Peyer's patch (tissue), 4 donors: Measurements from ENCODE around the gene NFASC. TPM values are rescaled to one million over a fixed set of nuclear protein-coding genes. Genes with fewer than 3 reads are reported as not detected.

Experiments
- DNase-seq, 3 donors: peaks; one replicate each; pipeline ENCODE4 v3.0.0-alpha.2; 2017 to 2019
- H3K27ac ChIP-seq, 4 donors: fragments of 200-600 bp; sonication (generic); one replicate each; pipeline ENCODE4 v1.5.1; 2016 to 2019
- H3K27me3 ChIP-seq, 2 donors: fragments of 200-600 bp; sonication (generic); one replicate each; pipeline ENCODE4 v1.5.1; 2019
- H3K36me3 ChIP-seq, 3 donors: fragments of 200-600 bp; sonication (generic); one replicate each; pipeline ENCODE4 v1.5.1; 2016 to 2019
- H3K4me1 ChIP-seq, 4 donors: fragments of 200-600 bp; sonication (generic); one replicate each; pipeline ENCODE4 v1.5.1; 2016 to 2019
- H3K4me3 ChIP-seq, 4 donors: fragments of 200-600 bp; sonication (generic); 1 replicate in 3 of 4; 2 replicates in 1 of 4; pipeline ENCODE4 v1.5.1; 2016 to 2019; ENCODE audit warnings: mild to moderate bottlenecking in 1 of 4
- H3K9me3 ChIP-seq, 4 donors: fragments of 200-600 bp; sonication (generic); one replicate each; pipeline ENCODE4 v1.5.1; 2016 to 2019; ENCODE audit warnings: mild to moderate bottlenecking in 1 of 4
- POLR2A ChIP-seq, 2 donors: fragments of 450-650 bp; IDR thresholded peaks; one replicate each; pipeline ENCODE4 v1.5.1; 2017; ENCODE audit warnings: antibody characterized with exemption in 2 of 2, mild to moderate bottlenecking in 2 of 2, moderate library complexity in 2 of 2
- total RNA-seq, 4 donors: library from RNA; depleted of rRNA; stranded (reverse); fragments of >200 nt; gene quantifications; one replicate each; pipeline ENCODE4 v1.1.0, GENCODE V29; 2016
- TF ChIP-seq, protein P1 (sequence below), 6 experiments: fragments of 450-650 bp in 4 of 6; fragments of 200-600 bp in 2 of 6; sonication (generic) in 1 of 6; IDR thresholded peaks; one replicate each; pipeline ENCODE4 v1.5.1; 2017 to 2019; ENCODE audit warnings: antibody characterized with exemption in 6 of 6, mild to moderate bottlenecking in 3 of 6, moderate library complexity in 1 of 6

Gene NFASC
- total RNA-seq, 4 donors from 2014 or later: 3.2 to 90.0 (median 13.2) TPM

DNA sequence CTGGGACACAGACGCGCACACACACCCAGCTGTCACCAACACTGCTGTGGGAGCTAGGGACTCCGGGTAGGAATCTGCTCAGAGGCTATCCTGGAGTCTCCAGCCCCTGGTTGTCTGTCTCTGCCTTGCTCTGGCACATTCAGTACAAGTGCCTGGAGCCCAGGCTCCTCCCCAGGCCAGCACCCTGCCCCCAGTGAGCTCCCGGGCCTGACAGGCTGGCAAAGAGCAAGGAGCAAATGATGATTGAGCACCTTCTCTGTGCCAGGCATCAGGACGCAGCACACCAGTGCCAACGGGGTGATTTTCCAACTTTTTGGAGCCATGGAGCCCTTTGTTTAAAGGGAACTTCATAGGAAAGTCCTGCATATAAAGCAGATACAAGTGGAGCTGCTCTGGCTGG lies 178.8 kb downstream of the NFASC start:
- no peak overlapping the region for H3K27ac ChIP-seq
- no peaks in the 10 kb centered on the region for H3K4me1 ChIP-seq
- DNase-seq: no peak
- H3K4me3 ChIP-seq: no peak overlapping the region
- H3K36me3 ChIP-seq: no peaks in the 10 kb centered on the region
- no peaks in the 10 kb centered on the region for H3K27me3 ChIP-seq
- TF ChIP-seq, protein P1, sequence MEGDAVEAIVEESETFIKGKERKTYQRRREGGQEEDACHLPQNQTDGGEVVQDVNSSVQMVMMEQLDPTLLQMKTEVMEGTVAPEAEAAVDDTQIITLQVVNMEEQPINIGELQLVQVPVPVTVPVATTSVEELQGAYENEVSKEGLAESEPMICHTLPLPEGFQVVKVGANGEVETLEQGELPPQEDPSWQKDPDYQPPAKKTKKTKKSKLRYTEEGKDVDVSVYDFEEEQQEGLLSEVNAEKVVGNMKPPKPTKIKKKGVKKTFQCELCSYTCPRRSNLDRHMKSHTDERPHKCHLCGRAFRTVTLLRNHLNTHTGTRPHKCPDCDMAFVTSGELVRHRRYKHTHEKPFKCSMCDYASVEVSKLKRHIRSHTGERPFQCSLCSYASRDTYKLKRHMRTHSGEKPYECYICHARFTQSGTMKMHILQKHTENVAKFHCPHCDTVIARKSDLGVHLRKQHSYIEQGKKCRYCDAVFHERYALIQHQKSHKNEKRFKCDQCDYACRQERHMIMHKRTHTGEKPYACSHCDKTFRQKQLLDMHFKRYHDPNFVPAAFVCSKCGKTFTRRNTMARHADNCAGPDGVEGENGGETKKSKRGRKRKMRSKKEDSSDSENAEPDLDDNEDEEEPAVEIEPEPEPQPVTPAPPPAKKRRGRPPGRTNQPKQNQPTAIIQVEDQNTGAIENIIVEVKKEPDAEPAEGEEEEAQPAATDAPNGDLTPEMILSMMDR (IDR thresholded peaks at IDR 0.05): no peak
- TF ChIP-seq POLR2A (IDR thresholded peaks at IDR 0.05): no peak
- H3K9me3 ChIP-seq: no peaks in the 10 kb centered on the region

GRCh38 chr1:205052690-205053089 lies 182.0 kb downstream of the NFASC start:
- no peak for DNase-seq

DNA sequence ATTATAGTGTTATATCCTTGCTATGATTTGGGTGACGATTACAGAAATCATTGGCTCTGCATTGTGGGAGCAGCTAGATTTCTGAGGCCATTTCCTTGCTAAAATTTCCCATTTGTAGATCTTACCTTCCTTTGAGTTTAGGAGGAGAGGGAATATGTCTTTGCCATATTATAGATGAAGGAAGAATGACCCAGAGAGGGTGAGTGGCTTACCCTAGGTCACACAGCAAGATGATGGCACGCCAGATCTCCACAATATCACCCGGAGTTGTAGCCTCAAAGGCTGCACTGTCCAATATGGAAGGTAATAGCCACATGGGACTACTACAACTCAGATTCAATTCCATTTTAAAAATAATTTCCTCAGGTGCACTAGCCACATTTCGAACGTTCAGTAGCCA lies 182.6 kb downstream of the NFASC start:
- no peaks in the 10 kb centered on the region for H3K9me3 ChIP-seq
- H3K27me3 ChIP-seq: no peaks in the 10 kb centered on the region
- TF ChIP-seq POLR2A (IDR thresholded peaks at IDR 0.05): no peak
- TF ChIP-seq, protein P1 (IDR thresholded peaks at IDR 0.05): no peak
- H3K4me3 ChIP-seq: no peak overlapping the region
- no peak overlapping the region for H3K27ac ChIP-seq
- no peak for DNase-seq
- H3K36me3 ChIP-seq: no peaks in the 10 kb centered on the region
- H3K4me1 ChIP-seq: no peaks in the 10 kb centered on the region

More at GRCh38 chr1:205052690-205053089, 182.0 kb downstream of the NFASC start:
- Histone ChIP-seq H3K36me3 (no peaks in the 10 kb centered on the region), H3K27ac (no peak overlapping the region), H3K27me3 (no peaks in the 10 kb centered on the region), H3K4me3 (no peak overlapping the region), H3K4me1 (no peaks in the 10 kb centered on the region), H3K9me3 (no peaks in the 10 kb centered on the region)
- TF ChIP-seq, protein P1 (IDR thresholded peaks at IDR 0.05): no peak
- TF ChIP-seq POLR2A (IDR thresholded peaks at IDR 0.05): no peak

DNA sequence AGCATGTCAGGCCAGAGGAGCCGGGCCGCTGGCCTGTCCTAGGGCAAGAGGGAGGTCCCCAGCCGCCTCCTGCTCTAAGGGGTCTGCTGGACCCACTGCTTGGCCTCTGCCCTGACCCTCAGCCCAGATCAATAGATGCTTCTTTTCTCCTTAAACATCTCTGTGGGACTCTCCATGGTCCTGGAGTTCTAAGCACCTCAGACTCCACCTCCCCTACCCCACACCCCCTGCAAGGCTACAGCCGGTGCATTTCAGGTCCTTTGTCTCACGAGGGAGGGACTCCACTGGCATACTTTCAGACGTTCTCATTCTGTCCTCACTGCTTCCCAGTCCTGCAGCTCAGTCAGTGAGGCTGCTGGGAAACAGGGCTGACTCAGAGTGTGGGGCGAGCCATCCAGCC lies 183.4 kb downstream of the NFASC start:
- Histone ChIP-seq H3K4me3 (no peak overlapping the region), H3K9me3 (no peaks in the 10 kb centered on the region), H3K4me1 (no peaks in the 10 kb centered on the region), H3K36me3 (no peaks in the 10 kb centered on the region), H3K27me3 (no peaks in the 10 kb centered on the region), H3K27ac (no peak overlapping the region)
- TF ChIP-seq, protein P1 (IDR thresholded peaks at IDR 0.05): no peak
- TF ChIP-seq POLR2A (IDR thresholded peaks at IDR 0.05): no peak
- no peak for DNase-seq

DNA sequence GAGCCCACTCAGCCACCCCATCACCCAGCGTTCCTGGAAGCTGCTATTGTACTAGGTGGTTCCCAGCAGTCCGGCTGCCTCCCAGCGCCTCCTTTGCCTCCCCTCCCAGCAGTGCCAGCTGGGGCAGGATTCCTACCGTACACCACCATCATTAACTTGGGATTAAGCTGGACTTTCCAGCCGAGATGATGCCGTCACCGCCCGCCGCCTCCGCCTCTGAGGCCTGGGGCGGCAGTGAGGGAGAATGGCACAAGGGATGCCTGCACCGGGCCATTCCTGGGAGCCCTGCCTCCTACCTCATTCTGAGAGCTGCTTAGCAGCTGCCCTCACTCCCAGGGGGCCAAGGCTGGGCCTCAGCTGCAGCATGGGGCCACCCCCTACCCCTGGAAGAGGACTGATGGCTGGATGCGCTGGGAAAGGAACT lies 185.5 kb downstream of the NFASC start:
- no peaks in the 10 kb centered on the region for H3K27me3 ChIP-seq
- H3K27ac ChIP-seq: no peak overlapping the region

More for the DNA sequence above, 185.5 kb downstream of the NFASC start:
- Histone ChIP-seq H3K9me3 (no peaks in the 10 kb centered on the region), H3K4me3 (no peak overlapping the region), H3K4me1 (no peaks in the 10 kb centered on the region), H3K36me3 (no peaks in the 10 kb centered on the region)
- peak in 1 of 3 donors; percentile 41 for DNase-seq
- TF ChIP-seq POLR2A (IDR thresholded peaks at IDR 0.05): no peak
- TF ChIP-seq, protein P1 (IDR thresholded peaks at IDR 0.05): no peak
